GM23338 (cell line): ENCODE data around the gene NCKIPSD. TPM values are rescaled to one million over a fixed set of nuclear protein-coding genes. Genes with fewer than 3 reads are reported as not detected.

Experiments
- ATAC-seq: fragments of 200-7000 bp; cut with Tn5 transposase; 3 replicates; pipeline ENCODE4 v1.9.1; 2020
- DNase-seq: peaks from one replicate; pipeline ENCODE4 v3.0.0-alpha.2; 2015; ENCODE audit warnings: low spot score
- H2AFZ ChIP-seq: fragments of 200-600 bp; sonication (generic); 2 replicates; pipeline ENCODE4 v1.8.0; 2016; ENCODE audit warnings: antibody characterized with exemption, mild to moderate bottlenecking, moderate library complexity
- H3F3A ChIP-seq: fragments of 200-600 bp; sonication (generic); replicated peaks from 2 replicates; pipeline ENCODE4 v1.8.0; 2017; ENCODE audit warnings: antibody characterized with exemption, mixed run types, low read depth
- H3K27ac ChIP-seq: fragments of 200-600 bp; sonication (generic); 2 replicates; pipeline ENCODE4 v1.6.1; 2016; ENCODE audit warnings: low read depth
- H3K27me3 ChIP-seq: fragments of 200-600 bp; sonication (generic); 2 replicates; pipeline ENCODE4 v1.8.0; 2016; ENCODE audit warnings: mild to moderate bottlenecking, mixed run types, moderate library complexity; ENCODE audit not compliant: insufficient read depth
- H3K36me3 ChIP-seq: fragments of 200-600 bp; sonication (generic); 2 replicates; pipeline ENCODE4 v1.8.0; 2016; ENCODE audit warnings: mild to moderate bottlenecking; ENCODE audit not compliant: insufficient read depth
- H3K4me1 ChIP-seq: fragments of 200-600 bp; sonication (generic); 2 replicates; pipeline ENCODE4 v1.8.0; 2016; ENCODE audit warnings: mild to moderate bottlenecking, moderate library complexity; ENCODE audit not compliant: insufficient read depth
- H3K4me2 ChIP-seq: fragments of 200-600 bp; sonication (generic); 2 replicates; pipeline ENCODE4 v1.7.1; 2017; ENCODE audit warnings: mixed run types
- H3K4me3 ChIP-seq: fragments of 200-600 bp; sonication (generic); 2 replicates; pipeline ENCODE4 v1.6.1; 2016; ENCODE audit warnings: mixed run types
- H3K79me2 ChIP-seq: fragments of 200-600 bp; sonication (generic); replicated peaks from 2 replicates; pipeline ENCODE4 v1.8.0; 2017; ENCODE audit warnings: mild to moderate bottlenecking; ENCODE audit not compliant: insufficient read depth
- H3K9me2 ChIP-seq: fragments of 200-600 bp; sonication (generic); 2 replicates; pipeline ENCODE4 v1.8.0; 2017; ENCODE audit not compliant: insufficient read depth
- H4K20me1 ChIP-seq: fragments of 200-600 bp; sonication (generic); replicated peaks from 2 replicates; pipeline ENCODE4 v1.8.0; 2017; ENCODE audit warnings: mild to moderate bottlenecking; ENCODE audit not compliant: insufficient read depth
- H3K27ac Mint-ChIP-seq: 2 replicates; pipeline ENCODE4 v1.8.0; 2020; ENCODE audit warnings: inconsistent platforms, mild to moderate bottlenecking, moderate library complexity, mixed read lengths
- H3K27me3 Mint-ChIP-seq: 3 replicates; pipeline ENCODE4 v1.8.0; 2022; ENCODE audit warnings: low read depth, mild to moderate bottlenecking, moderate library complexity, mixed read lengths, inconsistent platforms; ENCODE audit not compliant: insufficient read depth, poor library complexity
- H3K36me3 Mint-ChIP-seq: 3 replicates; pipeline ENCODE4 v1.8.0; 2021; ENCODE audit warnings: low read depth, mild to moderate bottlenecking, inconsistent platforms, moderate library complexity, mixed read lengths
- H3K4me1 Mint-ChIP-seq: 3 replicates; pipeline ENCODE4 v1.8.0; 2020; ENCODE audit warnings: mild to moderate bottlenecking, inconsistent platforms, mixed read lengths
- H3K4me3 Mint-ChIP-seq: 3 replicates; pipeline ENCODE4 v1.8.0; 2021; ENCODE audit warnings: moderate library complexity, mild to moderate bottlenecking, inconsistent platforms, mixed read lengths
- H3K9me3 Mint-ChIP-seq: 3 replicates; pipeline ENCODE4 v1.8.0; 2020; ENCODE audit warnings: moderate library complexity, mild to moderate bottlenecking, inconsistent platforms, mixed read lengths
- CREB1 ChIP-seq: fragments of 250-450 bp; sonication (Bioruptor Pico); IDR thresholded peaks from 2 replicates; pipeline ENCODE4 v1.5.0; 2020; ENCODE audit warnings: low read depth, mild to moderate bottlenecking, moderate library complexity
- CTCF ChIP-seq, 2 experiments: fragments of 200-600 bp in 1 of 2; sonication (generic) in 1 of 2; conservative IDR thresholded peaks; 2 replicates each; pipeline versions ENCODE4 v1.5.1 to v1.6.1; 2016 to 2017; ENCODE audit warnings: antibody characterized with exemption in 2 of 2, low read depth in 2 of 2, mild to moderate bottlenecking in 2 of 2, moderate library complexity in 1 of 2
- EZH2 ChIP-seq: fragments of 200-600 bp; sonication (generic); IDR thresholded peaks from one replicate; pipeline ENCODE4 v1.8.0; 2017; ENCODE audit warnings: antibody characterized with exemption, mild to moderate bottlenecking, low read depth; ENCODE audit not compliant: unreplicated experiment
- EZH2phosphoT487 ChIP-seq: fragments of 200-600 bp; sonication (generic); IDR thresholded peaks from one replicate; pipeline ENCODE4 v1.8.1; 2018; ENCODE audit warnings: antibody characterized with exemption; ENCODE audit not compliant: unreplicated experiment
- JUNB ChIP-seq: IDR thresholded peaks from one replicate; pipeline ENCODE4 v1.6.1; 2016; ENCODE audit warnings: antibody characterized with exemption; ENCODE audit not compliant: unreplicated experiment
- NANOG ChIP-seq: IDR thresholded peaks from 2 replicates; pipeline ENCODE4 v1.6.1; 2016; ENCODE audit warnings: antibody characterized with exemption, borderline replicate concordance
- POLR2AphosphoS5 ChIP-seq: IDR thresholded peaks from 2 replicates; pipeline ENCODE4 v1.6.1; 2016; ENCODE audit warnings: antibody characterized with exemption, low read depth
- STAT1 ChIP-seq: IDR thresholded peaks from one replicate; pipeline ENCODE4 v1.6.1; 2016; ENCODE audit warnings: antibody characterized with exemption; ENCODE audit not compliant: unreplicated experiment
- ZNF114 ChIP-seq: fragments of 250-450 bp; sonication (Bioruptor Pico); IDR thresholded peaks from 2 replicates; pipeline ENCODE4 v1.5.0; 2020; ENCODE audit warnings: mild to moderate bottlenecking, moderate library complexity
- ZNF331 ChIP-seq: fragments of 250-450 bp; sonication (Bioruptor Pico); IDR thresholded peaks from 2 replicates; pipeline ENCODE4 v1.5.0; 2020; ENCODE audit warnings: low read depth, mild to moderate bottlenecking, moderate library complexity
- polyA plus RNA-seq: library from polyadenylated mRNA; unstranded; fragments of >200 nt; fragmentation: Nextera tagmentation; extraction: Ambion mirVana; gene quantifications from 2 replicates; pipeline ENCODE4 v1.2.1, GENCODE V29; 2016
- total RNA-seq: library from RNA; depleted of rRNA; stranded (reverse); fragments of >200 nt; shearing (Covaris generic); gene quantifications from 2 replicates; pipeline ENCODE4 v1.2.3, GENCODE V29; 2014
- TF ChIP-seq, protein P1 (sequence below): IDR thresholded peaks from 2 replicates; pipeline ENCODE4 v1.6.1; 2016; ENCODE audit warnings: antibody characterized with exemption
- TF ChIP-seq, protein P2 (sequence below): fragments of 250-450 bp; sonication (Bioruptor Pico); IDR thresholded peaks from 2 replicates; pipeline ENCODE4 v1.5.0; 2020; ENCODE audit warnings: mild to moderate bottlenecking, moderate library complexity

The NCKIPSD gene
- total and polyA plus RNA-seq, 2 experiments from 2014 or later, result 15.1 to 45.1 TPM

- Histone ChIP-seq H3K9me2 (no peaks in the 10 kb centered on the region), H3K27ac (peak overlapping the region; percentile 85), H3K27me3 (no peaks in the 10 kb centered on the region), H2AFZ (no peak overlapping the region), H3K36me3 (peaks cover 61% of the 10 kb centered on the region), H4K20me1 (peaks cover 77% of the 10 kb centered on the region), H3K79me2 (peaks cover 60% of the 10 kb centered on the region), H3K4me2 (no peak overlapping the region), H3F3A (peaks cover 45% of the 10 kb centered on the region), H3K4me1 (peaks cover 16% of the 10 kb centered on the region), H3K4me3 (no peak overlapping the region)
- TF ChIP-seq, protein P1, sequence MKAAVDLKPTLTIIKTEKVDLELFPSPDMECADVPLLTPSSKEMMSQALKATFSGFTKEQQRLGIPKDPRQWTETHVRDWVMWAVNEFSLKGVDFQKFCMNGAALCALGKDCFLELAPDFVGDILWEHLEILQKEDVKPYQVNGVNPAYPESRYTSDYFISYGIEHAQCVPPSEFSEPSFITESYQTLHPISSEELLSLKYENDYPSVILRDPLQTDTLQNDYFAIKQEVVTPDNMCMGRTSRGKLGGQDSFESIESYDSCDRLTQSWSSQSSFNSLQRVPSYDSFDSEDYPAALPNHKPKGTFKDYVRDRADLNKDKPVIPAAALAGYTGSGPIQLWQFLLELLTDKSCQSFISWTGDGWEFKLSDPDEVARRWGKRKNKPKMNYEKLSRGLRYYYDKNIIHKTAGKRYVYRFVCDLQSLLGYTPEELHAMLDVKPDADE, result no peak
- TF ChIP-seq NANOG (no peak), ZNF331 (no peak), STAT1 (no peak), EZH2phosphoT487 (no peak), ZNF114 (CRISPR knock-in tag) (no peak), CREB1 (no peak), EZH2 (no peak), JUNB (no peak), CTCF (conservative IDR thresholded peaks at IDR 0.05; ENCODE audit: low read depth in 2 of 2) (no peak), POLR2AphosphoS5 (no peak)
- TF ChIP-seq, protein P2, sequence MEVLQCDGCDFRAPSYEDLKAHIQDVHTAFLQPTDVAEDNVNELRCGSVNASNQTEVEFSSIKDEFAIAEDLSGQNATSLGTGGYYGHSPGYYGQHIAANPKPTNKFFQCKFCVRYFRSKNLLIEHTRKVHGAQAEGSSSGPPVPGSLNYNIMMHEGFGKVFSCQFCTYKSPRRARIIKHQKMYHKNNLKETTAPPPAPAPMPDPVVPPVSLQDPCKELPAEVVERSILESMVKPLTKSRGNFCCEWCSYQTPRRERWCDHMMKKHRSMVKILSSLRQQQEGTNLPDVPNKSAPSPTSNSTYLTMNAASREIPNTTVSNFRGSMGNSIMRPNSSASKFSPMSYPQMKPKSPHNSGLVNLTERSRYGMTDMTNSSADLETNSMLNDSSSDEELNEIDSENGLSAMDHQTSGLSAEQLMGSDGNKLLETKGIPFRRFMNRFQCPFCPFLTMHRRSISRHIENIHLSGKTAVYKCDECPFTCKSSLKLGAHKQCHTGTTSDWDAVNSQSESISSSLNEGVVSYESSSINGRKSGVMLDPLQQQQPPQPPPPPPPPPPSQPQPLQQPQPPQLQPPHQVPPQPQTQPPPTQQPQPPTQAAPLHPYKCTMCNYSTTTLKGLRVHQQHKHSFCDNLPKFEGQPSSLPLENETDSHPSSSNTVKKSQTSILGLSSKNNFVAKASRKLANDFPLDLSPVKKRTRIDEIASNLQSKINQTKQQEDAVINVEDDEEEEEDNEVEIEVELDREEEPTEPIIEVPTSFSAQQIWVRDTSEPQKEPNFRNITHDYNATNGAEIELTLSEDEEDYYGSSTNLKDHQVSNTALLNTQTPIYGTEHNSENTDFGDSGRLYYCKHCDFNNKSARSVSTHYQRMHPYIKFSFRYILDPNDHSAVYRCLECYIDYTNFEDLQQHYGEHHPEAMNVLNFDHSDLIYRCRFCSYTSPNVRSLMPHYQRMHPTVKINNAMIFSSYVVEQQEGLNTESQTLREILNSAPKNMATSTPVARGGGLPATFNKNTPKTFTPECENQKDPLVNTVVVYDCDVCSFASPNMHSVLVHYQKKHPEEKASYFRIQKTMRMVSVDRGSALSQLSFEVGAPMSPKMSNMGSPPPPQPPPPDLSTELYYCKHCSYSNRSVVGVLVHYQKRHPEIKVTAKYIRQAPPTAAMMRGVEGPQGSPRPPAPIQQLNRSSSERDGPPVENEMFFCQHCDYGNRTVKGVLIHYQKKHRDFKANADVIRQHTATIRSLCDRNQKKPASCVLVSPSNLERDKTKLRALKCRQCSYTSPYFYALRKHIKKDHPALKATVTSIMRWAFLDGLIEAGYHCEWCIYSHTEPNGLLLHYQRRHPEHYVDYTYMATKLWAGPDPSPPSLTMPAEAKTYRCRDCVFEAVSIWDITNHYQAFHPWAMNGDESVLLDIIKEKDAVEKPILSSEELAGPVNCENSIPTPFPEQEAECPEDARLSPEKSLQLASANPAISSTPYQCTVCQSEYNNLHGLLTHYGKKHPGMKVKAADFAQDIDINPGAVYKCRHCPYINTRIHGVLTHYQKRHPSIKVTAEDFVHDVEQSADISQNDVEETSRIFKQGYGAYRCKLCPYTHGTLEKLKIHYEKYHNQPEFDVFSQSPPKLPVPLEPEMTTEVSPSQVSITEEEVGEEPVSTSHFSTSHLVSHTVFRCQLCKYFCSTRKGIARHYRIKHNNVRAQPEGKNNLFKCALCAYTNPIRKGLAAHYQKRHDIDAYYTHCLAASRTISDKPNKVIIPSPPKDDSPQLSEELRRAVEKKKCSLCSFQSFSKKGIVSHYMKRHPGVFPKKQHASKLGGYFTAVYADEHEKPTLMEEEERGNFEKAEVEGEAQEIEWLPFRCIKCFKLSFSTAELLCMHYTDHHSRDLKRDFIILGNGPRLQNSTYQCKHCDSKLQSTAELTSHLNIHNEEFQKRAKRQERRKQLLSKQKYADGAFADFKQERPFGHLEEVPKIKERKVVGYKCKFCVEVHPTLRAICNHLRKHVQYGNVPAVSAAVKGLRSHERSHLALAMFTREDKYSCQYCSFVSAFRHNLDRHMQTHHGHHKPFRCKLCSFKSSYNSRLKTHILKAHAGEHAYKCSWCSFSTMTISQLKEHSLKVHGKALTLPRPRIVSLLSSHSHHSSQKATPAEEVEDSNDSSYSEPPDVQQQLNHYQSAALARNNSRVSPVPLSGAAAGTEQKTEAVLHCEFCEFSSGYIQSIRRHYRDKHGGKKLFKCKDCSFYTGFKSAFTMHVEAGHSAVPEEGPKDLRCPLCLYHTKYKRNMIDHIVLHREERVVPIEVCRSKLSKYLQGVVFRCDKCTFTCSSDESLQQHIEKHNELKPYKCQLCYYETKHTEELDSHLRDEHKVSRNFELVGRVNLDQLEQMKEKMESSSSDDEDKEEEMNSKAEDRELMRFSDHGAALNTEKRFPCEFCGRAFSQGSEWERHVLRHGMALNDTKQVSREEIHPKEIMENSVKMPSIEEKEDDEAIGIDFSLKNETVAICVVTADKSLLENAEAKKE (CRISPR knock-in tag), result no peak
- Mint-ChIP-seq H3K27ac (no peak overlapping the region), H3K36me3 (peaks cover 78% of the 10 kb centered on the region), H3K9me3 (no peaks in the 10 kb centered on the region), H3K27me3 (peaks cover 2% of the 10 kb centered on the region), H3K4me3 (no peak overlapping the region), H3K4me1 (peaks cover 18% of the 10 kb centered on the region)
- no peak for DNase-seq
- ATAC-seq, result no peak
Measured at GRCh38 chr3:48693826-48694225, 8.1 kb upstream of the NCKIPSD start.
